Measurements from ENCODE around the gene EIF1B. TPM values are rescaled to one million over a fixed set of nuclear protein-coding genes. Genes with fewer than 3 reads are reported as not detected.

The EIF1B gene
- total RNA-seq (2021; fragmentation: NEBNext Ultra II Directional; extraction: Animal tissue kit (Norgen Biotek cat#: 25700)): 10 to 100 TPM; 32.0 to 41.6 (median 38.3) TPM
- long read RNA-seq, transcript EIF1B-201 (4 exons, 1,010 nt): major isoform, 46 of 49 reads
- long read RNA-seq, partial matches to known transcripts: 3 of 49 reads
- long read RNA-seq, other reads (novel, unspliced or antisense): 0 of 49 reads

- H3K4me3 Mint-ChIP-seq: peak within 1 kb of the TSS; percentile 99
- TF ChIP-seq, protein P1, sequence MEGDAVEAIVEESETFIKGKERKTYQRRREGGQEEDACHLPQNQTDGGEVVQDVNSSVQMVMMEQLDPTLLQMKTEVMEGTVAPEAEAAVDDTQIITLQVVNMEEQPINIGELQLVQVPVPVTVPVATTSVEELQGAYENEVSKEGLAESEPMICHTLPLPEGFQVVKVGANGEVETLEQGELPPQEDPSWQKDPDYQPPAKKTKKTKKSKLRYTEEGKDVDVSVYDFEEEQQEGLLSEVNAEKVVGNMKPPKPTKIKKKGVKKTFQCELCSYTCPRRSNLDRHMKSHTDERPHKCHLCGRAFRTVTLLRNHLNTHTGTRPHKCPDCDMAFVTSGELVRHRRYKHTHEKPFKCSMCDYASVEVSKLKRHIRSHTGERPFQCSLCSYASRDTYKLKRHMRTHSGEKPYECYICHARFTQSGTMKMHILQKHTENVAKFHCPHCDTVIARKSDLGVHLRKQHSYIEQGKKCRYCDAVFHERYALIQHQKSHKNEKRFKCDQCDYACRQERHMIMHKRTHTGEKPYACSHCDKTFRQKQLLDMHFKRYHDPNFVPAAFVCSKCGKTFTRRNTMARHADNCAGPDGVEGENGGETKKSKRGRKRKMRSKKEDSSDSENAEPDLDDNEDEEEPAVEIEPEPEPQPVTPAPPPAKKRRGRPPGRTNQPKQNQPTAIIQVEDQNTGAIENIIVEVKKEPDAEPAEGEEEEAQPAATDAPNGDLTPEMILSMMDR (IDR thresholded peaks at IDR 0.05): peak; percentile 90
Measured at GRCh38 chr3:40309418-40309924, at the start of gene EIF1B. Gene EIF1B (plus strand): TSS chr3:40309707. CDS start chr3:40309942, 235 bp downstream.

DNA sequence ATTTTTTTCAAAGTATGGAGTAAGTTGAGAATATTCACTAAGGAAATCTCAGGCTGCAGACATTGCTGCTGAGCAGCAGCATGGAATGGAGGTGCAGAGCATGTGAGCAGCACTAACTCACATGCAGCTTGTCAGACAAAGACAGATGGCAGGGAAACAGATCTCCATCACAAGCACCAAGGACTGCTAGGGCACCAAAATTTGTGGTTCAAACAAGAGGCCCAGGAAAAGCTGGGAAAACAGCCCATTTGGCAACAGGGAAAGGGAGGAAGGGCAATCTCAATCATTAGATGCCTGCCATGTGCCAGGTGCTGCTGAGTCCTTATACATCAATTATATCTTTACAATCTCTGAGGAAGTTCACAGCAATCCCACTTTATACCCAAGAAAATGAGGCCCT is 47.2 kb upstream of the EIF1B start:
- Mint-ChIP-seq H3K27me3 (ENCODE audit: insufficient read depth) (peaks cover 3% of the 10 kb centered on the region; the same call in 1 of the 2 replicates), H3K4me1 (ENCODE audit: low read depth) (no peaks in the 10 kb centered on the region), H3K9me3 (no peaks in the 10 kb centered on the region), H3K27ac (no peak overlapping the region), H3K4me3 (no peak overlapping the region), H3K36me3 (ENCODE audit: low read depth) (no peaks in the 10 kb centered on the region)
- no peak for DNase-seq
- TF ChIP-seq, protein P1 (IDR thresholded peaks at IDR 0.05): no peak

More at GRCh38 chr3:40309418-40309924, at the start of gene EIF1B:
- peak; percentile 96 for DNase-seq
- Mint-ChIP-seq H3K27me3 (ENCODE audit: insufficient read depth) (peaks cover 5% of the 10 kb centered on the region), H3K27ac (peak within 1 kb of the TSS; percentile 99), H3K4me1 (ENCODE audit: low read depth) (peaks cover 59% of the 10 kb centered on the region), H3K36me3 (ENCODE audit: low read depth) (peaks cover 24% of the 10 kb centered on the region), H3K9me3 (no peaks in the 10 kb centered on the region)

DNA sequence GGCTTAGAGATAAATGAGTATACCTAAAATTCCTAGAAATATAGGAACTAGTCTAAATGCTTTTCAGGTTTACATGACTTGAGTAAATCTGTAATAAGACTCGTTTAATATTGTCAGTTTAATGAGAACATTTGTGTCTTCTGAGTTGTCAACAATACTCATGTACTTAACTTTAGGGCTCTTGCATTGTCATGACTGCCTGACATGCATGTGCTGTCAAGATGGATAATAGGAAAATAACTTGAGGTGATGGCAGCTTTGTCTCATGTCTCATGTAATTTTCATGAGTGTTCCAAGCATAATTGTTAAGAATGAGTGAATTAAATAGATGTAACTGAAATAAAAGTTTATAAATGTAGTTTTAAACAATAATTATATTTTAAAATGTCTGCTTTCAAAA is 45.1 kb upstream of the EIF1B start:
- Mint-ChIP-seq H3K27me3 (ENCODE audit: insufficient read depth) (peaks cover 3% of the 10 kb centered on the region; the same call in 1 of the 2 replicates), H3K4me1 (ENCODE audit: low read depth) (no peaks in the 10 kb centered on the region), H3K27ac (no peak overlapping the region), H3K36me3 (ENCODE audit: low read depth) (no peaks in the 10 kb centered on the region), H3K4me3 (no peak overlapping the region), H3K9me3 (no peaks in the 10 kb centered on the region)
- no peak for DNase-seq
- TF ChIP-seq, protein P1 (IDR thresholded peaks at IDR 0.05): no peak

DNA sequence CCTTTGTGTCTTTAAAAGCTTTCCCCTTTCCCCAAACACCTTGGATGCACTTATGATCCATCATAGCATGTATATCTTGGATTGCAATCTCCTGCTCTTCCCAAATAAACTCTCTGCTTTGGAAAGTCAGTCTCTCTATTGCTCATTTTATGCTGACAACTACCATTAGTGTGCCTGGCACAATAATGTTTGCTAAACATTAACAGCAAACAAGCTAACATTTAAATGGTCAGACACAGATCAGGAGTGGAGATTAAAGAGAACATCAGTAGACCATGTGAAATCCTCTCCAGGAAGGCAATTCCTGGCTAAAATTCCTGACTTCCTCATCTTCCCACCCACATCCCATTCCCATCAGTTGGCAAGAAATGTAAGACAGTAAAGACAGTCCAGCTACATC is 44.3 kb upstream of the EIF1B start:
- TF ChIP-seq, protein P1 (IDR thresholded peaks at IDR 0.05): no peak
- H3K27ac Mint-ChIP-seq: no peak overlapping the region
- no peaks in the 10 kb centered on the region for H3K36me3 Mint-ChIP-seq (ENCODE audit: low read depth)
- no peaks in the 10 kb centered on the region for H3K4me1 Mint-ChIP-seq (ENCODE audit: low read depth)
- no peak overlapping the region for H3K4me3 Mint-ChIP-seq
- no peak for DNase-seq
- H3K27me3 Mint-ChIP-seq (ENCODE audit: insufficient read depth): peaks cover 3% of the 10 kb centered on the region; the same call in 1 of the 2 replicates
- no peaks in the 10 kb centered on the region for H3K9me3 Mint-ChIP-seq

DNA sequence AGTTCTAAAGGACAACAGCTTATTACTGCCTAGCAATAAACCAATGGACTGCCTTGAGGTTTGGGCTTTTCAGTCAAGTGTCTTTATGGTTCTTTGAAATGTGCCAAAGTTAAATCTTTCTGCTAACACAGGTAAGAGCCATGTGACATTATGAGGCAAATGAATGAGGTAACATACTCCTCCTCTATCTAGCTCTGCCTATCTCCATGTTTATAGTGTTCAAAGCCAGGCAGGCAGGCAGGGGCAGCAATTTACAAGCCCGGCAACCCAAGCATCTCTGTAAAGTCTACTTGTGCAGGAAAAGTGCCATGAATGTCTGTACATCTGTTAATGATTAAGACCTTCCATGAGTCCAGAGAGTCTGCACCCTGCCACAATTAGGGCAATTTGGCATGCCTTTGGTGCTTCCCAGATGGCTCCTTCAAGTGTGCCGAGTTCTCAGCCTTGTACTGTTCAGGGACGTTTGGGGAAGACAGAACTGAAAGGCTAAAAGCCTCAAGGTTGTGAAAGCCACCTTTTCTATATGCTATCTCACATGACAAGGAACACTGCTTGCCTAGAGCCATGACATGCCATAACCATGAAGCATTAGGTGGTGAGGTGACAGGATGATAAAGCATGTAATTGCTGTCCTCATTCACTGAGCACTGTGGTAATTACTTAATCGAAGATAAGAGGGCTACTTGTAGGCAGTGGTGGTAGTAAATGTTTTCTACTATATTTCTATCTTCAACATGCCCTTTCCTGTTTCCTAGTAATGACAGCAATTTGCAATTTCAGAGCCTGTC is 41.4 kb upstream of the EIF1B start:
- Mint-ChIP-seq H3K4me3 (no peak overlapping the region), H3K4me1 (ENCODE audit: low read depth) (no peaks in the 10 kb centered on the region), H3K9me3 (no peaks in the 10 kb centered on the region), H3K27ac (no peak overlapping the region), H3K27me3 (ENCODE audit: insufficient read depth) (peaks cover 5% of the 10 kb centered on the region; the same call in 1 of the 2 replicates), H3K36me3 (ENCODE audit: low read depth) (no peaks in the 10 kb centered on the region)
- TF ChIP-seq, protein P1 (IDR thresholded peaks at IDR 0.05): no peak
- DNase-seq: no peak

All from HFFc6 (cell line).